SJSA1 (cell line): ENCODE results near the gene PUS7. TPM values are rescaled to one million over a fixed set of nuclear protein-coding genes. Genes with fewer than 3 reads are reported as not detected.
A peak's percentile ranks its signal among the peaks of the same experiment; 100 is the strongest.
"Not testable (repeated sequence)": the region's sequence is repeated elsewhere in the genome, so short reads cannot be mapped to it uniquely, and the experiment has no call there.

Experiments used
- DNase-seq, 2 experiments: peaks; one replicate each; pipeline ENCODE4 v3.0.0-alpha.2; 2015 to 2020; ENCODE audit warnings: low spot score in 2 of 2, low read depth in 1 of 2
- H3K27ac ChIP-seq: fragments of 250-450 bp; sonication (Bioruptor Pico); 2 replicates; pipeline ENCODE4 v1.5.1; 2020; ENCODE audit warnings: mild to moderate bottlenecking, moderate library complexity
- H3K27me3 ChIP-seq: fragments of 250-450 bp; sonication (Bioruptor Pico); replicated peaks from 2 replicates; pipeline ENCODE4 v1.5.1; 2020; ENCODE audit warnings: mild to moderate bottlenecking, moderate library complexity
- H3K36me3 ChIP-seq: fragments of 250-450 bp; sonication (Bioruptor Pico); 2 replicates; pipeline ENCODE4 v1.5.1; 2020; ENCODE audit warnings: mild to moderate bottlenecking
- H3K4me1 ChIP-seq: fragments of 250-450 bp; sonication (Bioruptor Pico); replicated peaks from 2 replicates; pipeline ENCODE4 v1.6.1; 2021; ENCODE audit warnings: mild to moderate bottlenecking
- H3K4me3 ChIP-seq: fragments of 250-450 bp; sonication (Bioruptor Pico); 2 replicates; pipeline ENCODE4 v1.5.1; 2020; ENCODE audit warnings: mild to moderate bottlenecking
- H3K9me3 ChIP-seq: fragments of 250-450 bp; sonication (Bioruptor Pico); replicated peaks from 2 replicates; pipeline ENCODE4 v1.5.1; 2020; ENCODE audit warnings: mild to moderate bottlenecking
- total RNA-seq: library from RNA; depleted of rRNA; stranded (reverse); fragments of >200 nt; shearing (Covaris generic); gene quantifications from 2 replicates; pipeline ENCODE4 v1.2.3, GENCODE V29; 2014

PUS7 gene
- total RNA-seq, 1 experiment from 2014 or later, result 28.3 TPM

- DNase-seq, result no peak
- H3K9me3 ChIP-seq, result no peaks in the 10 kb centered on the region
- H3K27me3 ChIP-seq, result no peaks in the 10 kb centered on the region
- H3K36me3 ChIP-seq, result no peaks in the 10 kb centered on the region
- H3K4me1 ChIP-seq, result peaks cover 18% of the 10 kb centered on the region
- H3K4me3 ChIP-seq, result no peak overlapping the region
- H3K27ac ChIP-seq, result no peak overlapping the region
These were observed 71.8 kb downstream of the PUS7 start for GRCh38 chr7:105450177-105450861.

- Histone ChIP-seq H3K4me3 (no peak overlapping the region), H3K36me3 (no peaks in the 10 kb centered on the region)
These were observed 73.9 kb downstream of the PUS7 start for GRCh38 chr7:105448181-105448580.

GRCh38 chr7:105444342-105444987 lies 77.6 kb downstream of the PUS7 start:
- Histone ChIP-seq H3K9me3 (no peaks in the 10 kb centered on the region), H3K27me3 (no peaks in the 10 kb centered on the region), H3K4me1 (peaks cover 6% of the 10 kb centered on the region), H3K36me3 (no peaks in the 10 kb centered on the region), H3K27ac (no peak overlapping the region), H3K4me3 (no peak overlapping the region)
- DNase-seq, result no peak

More at GRCh38 chr7:105448181-105448580, 73.9 kb downstream of the PUS7 start:
- H3K27ac ChIP-seq, result no peak overlapping the region
- H3K4me1 ChIP-seq, result no peaks in the 10 kb centered on the region
- no peaks in the 10 kb centered on the region for H3K27me3 ChIP-seq
- no peak for DNase-seq
- H3K9me3 ChIP-seq, result no peaks in the 10 kb centered on the region

- H3K4me1 ChIP-seq, result peaks cover 13% of the 10 kb centered on the region
- not testable (repeated sequence) for H3K9me3 ChIP-seq, H3K27me3 ChIP-seq, H3K27ac ChIP-seq, H3K4me3 ChIP-seq, DNase-seq, H3K36me3 ChIP-seq
These were observed 79.9 kb downstream of the PUS7 start for GRCh38 chr7:105442214-105442613.

- Histone ChIP-seq H3K27me3 (no peaks in the 10 kb centered on the region), H3K4me1 (peaks cover 13% of the 10 kb centered on the region), H3K4me3 (no peak overlapping the region), H3K36me3 (no peaks in the 10 kb centered on the region), H3K9me3 (no peaks in the 10 kb centered on the region), H3K27ac (peak overlapping the region; percentile 46; the same call in 1 of the 2 replicates)
- DNase-seq, result peak; percentile 51 to 57
These were observed 82.7 kb downstream of the PUS7 start for GRCh38 chr7:105439174-105439893.

GRCh38 chr7:105438847-105439173 lies 83.3 kb downstream of the PUS7 start:
- Histone ChIP-seq H3K27ac (peak overlapping the region; percentile 46; the same call in 1 of the 2 replicates), H3K27me3 (no peaks in the 10 kb centered on the region), H3K4me3 (no peak overlapping the region), H3K36me3 (no peaks in the 10 kb centered on the region), H3K4me1 (peaks cover 13% of the 10 kb centered on the region), H3K9me3 (no peaks in the 10 kb centered on the region)
- DNase-seq, result no peak

GRCh38 chr7:105438254-105438653 lies 83.8 kb downstream of the PUS7 start:
- H3K4me1 ChIP-seq, result peaks cover 13% of the 10 kb centered on the region
- H3K27ac ChIP-seq, result no peak overlapping the region
- DNase-seq, result no peak
- H3K9me3 ChIP-seq, result no peaks in the 10 kb centered on the region
- H3K4me3 ChIP-seq, result no peak overlapping the region
- H3K27me3 ChIP-seq, result no peaks in the 10 kb centered on the region
- H3K36me3 ChIP-seq, result no peaks in the 10 kb centered on the region

GRCh38 chr7:105437356-105437755 lies 84.7 kb downstream of the PUS7 start:
- not testable (repeated sequence) for H3K9me3 ChIP-seq, H3K27me3 ChIP-seq, H3K27ac ChIP-seq, DNase-seq, H3K4me3 ChIP-seq, H3K36me3 ChIP-seq
- peaks cover 13% of the 10 kb centered on the region for H3K4me1 ChIP-seq

GRCh38 chr7:105429746-105430612 lies 92.1 kb downstream of the PUS7 start:
- no peaks in the 10 kb centered on the region for H3K36me3 ChIP-seq
- no peak overlapping the region for H3K27ac ChIP-seq
- H3K4me3 ChIP-seq, result no peak overlapping the region
- DNase-seq, result no peak
- H3K27me3 ChIP-seq, result no peaks in the 10 kb centered on the region
- H3K4me1 ChIP-seq, result no peaks in the 10 kb centered on the region
- H3K9me3 ChIP-seq, result no peaks in the 10 kb centered on the region

- Histone ChIP-seq H3K27ac (no peak overlapping the region), H3K36me3 (no peaks in the 10 kb centered on the region), H3K9me3 (no peaks in the 10 kb centered on the region), H3K27me3 (no peaks in the 10 kb centered on the region), H3K4me3 (no peak overlapping the region), H3K4me1 (no peaks in the 10 kb centered on the region)
- no peak for DNase-seq
These were observed 95.4 kb downstream of the PUS7 start for GRCh38 chr7:105426606-105427146.

- no peaks in the 10 kb centered on the region for H3K9me3 ChIP-seq
- DNase-seq, result no peak
- H3K36me3 ChIP-seq, result no peaks in the 10 kb centered on the region
- H3K27me3 ChIP-seq, result no peaks in the 10 kb centered on the region
- no peak overlapping the region for H3K4me3 ChIP-seq
- no peak overlapping the region for H3K27ac ChIP-seq
- H3K4me1 ChIP-seq, result no peaks in the 10 kb centered on the region
These were observed 98.1 kb downstream of the PUS7 start for GRCh38 chr7:105423987-105424386.

- H3K4me1 ChIP-seq, result no peaks in the 10 kb centered on the region
These were observed 108.1 kb downstream of the PUS7 start for GRCh38 chr7:105413887-105414437.

GRCh38 chr7:105410774-105411173 lies 111.3 kb downstream of the PUS7 start:
- not testable (repeated sequence) for H3K27ac ChIP-seq, H3K4me3 ChIP-seq, H3K4me1 ChIP-seq, H3K36me3 ChIP-seq, H3K27me3 ChIP-seq, H3K9me3 ChIP-seq, DNase-seq

More at GRCh38 chr7:105413887-105414437, 108.1 kb downstream of the PUS7 start:
- Histone ChIP-seq H3K4me3 (no peak overlapping the region), H3K36me3 (no peaks in the 10 kb centered on the region), H3K27ac (no peak overlapping the region), H3K9me3 (no peaks in the 10 kb centered on the region), H3K27me3 (no peaks in the 10 kb centered on the region)
- no peak for DNase-seq
